GM18499 (cell line): Measurements from ENCODE around the gene NRP1.
"Not testable (repeated sequence)": the region's sequence is repeated elsewhere in the genome, so short reads cannot be mapped to it uniquely, and the experiment has no call there.

ENCODE experiments used
- ATAC-seq: cut with Tn5 transposase; IDR thresholded peaks from one replicate; pipeline ENCODE4 v1.9.1; 2021; ENCODE audit warnings: moderate number of reproducible peaks; ENCODE audit not compliant: insufficient read depth, unreplicated experiment

The NRP1 gene

DNA sequence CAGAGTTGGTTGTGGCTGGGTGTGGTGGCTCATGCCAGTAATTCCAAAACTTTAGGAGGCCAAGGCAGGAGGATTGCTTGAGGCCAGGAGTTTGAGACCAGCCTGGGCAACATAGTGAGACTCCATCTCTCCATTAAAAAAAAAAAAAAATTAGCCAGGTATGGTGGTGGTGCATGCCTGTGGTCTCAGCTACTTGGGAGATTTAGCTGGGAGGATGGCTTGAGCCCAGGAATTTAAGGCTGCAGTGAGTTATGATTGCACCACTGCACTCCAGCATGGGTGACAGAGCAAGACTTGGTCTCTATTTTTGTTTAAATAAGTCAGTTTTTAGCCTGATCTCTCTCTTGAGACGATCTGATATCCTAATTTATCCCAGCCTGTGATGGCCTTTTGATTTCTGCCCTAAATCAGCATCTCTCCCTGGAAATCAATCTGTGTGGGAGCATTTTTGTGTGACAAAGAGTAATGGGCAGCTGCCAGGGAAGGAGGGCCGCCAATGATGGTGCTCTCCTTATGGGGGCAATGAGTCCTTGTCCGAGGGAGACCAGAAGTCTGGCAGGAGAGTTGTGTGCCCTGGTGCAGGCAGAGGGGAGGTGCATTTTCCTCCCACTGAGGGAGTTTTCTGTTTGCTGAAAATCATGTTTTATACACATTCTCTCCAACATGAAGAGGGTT is 111.0 kb downstream of the NRP1 start:
- ATAC-seq = no peak

DNA sequence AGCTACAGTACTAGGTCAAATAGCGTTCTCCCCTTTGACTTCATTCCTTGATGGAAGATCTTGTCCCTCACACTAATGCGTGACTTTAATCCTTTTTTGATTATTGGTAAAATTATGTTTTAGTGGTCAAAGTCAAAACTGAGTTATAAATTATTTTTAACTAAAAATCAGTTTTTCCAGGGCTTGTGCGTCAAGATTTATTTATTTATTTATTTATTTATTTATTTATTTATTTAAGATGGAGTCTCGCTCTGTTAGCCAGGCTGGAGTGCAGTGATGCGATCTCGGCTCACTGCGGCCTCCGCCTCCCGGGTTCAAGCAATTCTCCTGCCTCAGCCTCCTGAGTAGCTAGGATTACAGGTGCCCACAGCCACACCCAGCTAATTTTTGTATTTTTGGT is 112.2 kb downstream of the NRP1 start:
- not testable (repeated sequence) for ATAC-seq

DNA sequence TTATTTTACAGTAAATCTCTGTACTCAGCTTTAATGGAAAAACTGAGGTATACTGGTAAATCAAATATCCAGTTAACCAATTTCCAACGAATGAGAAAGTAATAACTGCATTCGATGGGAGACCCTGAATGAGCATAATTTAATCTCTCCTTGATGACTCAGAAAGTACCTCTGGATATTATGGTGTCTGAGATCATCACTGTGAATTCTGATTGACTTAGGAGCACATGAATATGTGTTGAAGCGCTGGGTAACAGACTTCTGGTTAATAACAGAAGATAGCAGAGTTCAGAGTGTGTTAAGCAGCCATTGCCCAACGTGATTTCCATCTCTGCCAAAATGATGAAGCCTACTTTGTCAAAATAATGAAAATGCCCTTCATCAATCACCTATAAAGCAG is 116.6 kb downstream of the NRP1 start:
- no peak for ATAC-seq

DNA sequence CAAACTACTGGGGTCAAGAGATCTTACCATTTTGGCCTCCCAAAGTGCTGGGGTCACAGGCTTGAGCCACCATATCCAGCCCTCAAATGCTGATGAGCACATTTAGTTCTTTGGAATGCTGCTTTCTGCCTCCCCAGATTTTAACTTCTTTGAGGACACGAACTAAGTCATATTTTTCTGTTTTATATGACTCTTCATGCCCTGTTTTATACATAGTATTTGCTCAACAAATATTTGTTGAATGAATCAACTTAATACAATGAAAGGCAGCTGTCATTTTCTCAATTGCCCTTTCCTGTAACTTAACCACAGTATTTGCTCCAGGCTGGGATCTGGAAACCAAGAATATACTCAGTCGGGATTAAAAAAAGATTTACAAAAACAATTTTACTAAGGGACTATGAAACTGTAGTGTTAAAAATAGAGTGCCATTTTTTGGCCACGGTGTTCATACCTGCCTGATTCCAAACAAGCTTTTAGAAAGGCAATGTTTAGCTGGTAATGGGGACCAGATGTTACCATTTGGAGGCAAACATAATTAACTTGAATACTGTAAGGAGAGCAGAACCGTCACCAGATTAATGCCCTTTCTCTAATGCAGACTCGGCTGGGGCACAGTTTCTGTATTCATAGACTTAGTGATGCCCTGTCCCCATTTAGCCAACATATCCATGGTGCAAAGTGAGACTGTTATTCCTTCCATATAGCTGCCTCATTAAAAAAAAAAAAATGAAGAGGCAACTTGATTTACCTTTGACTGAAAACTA is 117.6 kb downstream of the NRP1 start:
- no peak for ATAC-seq

DNA sequence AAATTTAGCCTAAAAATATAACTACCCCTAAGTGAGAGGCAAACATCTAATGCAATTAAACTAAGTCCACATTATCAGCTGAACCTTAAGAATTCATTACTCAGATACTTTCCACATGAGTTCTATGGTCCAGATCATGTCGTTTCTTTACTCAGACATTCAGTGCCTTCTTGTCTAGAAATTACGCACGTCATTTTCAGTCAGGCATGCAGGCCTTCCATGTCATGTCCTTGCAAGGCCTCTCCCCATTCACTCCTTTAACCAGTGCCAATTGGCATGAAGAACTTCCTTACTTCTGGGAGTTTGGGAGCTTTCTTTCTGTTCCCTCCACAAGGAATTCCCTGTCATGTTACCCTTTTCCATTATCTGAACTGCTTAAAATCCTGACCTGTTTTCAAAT is 118.8 kb downstream of the NRP1 start:
- no peak for ATAC-seq

DNA sequence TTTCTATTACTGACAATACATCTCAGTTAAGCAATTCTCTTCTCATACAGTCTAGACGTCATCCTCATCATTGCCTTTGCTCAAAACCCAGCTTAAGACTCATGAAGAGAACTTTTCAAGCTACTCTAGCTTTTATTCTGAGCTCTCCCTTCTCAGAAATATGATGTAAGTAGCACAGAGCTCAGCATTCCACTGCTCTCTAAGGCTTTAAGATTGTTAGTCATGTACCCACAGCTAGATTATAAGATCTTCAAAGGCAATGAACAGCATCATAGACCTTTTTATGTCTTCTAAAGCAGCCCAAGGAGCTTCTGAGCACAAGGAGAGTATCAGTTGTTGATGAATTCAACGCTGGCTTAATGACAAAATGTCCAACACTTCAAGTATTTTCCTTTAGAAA is 119.3 kb downstream of the NRP1 start:
- no peak for ATAC-seq

DNA sequence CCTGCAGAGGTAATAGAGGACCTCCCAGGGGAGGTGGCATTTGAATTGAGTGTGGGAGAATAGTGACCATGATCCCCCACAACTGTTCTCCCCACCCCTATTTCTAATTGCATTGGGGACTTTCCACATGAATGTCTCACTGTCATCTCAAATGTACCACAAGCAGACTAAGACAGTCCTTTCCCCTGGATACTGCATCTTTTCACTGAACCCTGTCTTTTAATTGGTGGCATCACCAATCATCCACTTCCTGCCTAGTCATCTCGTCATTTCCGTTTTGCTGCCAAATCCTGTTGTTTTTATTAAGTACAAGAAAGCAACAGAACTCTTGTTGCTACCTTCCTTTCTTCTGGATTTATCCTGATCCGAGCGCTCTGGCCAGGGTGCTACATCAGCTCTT is 120.3 kb downstream of the NRP1 start:
- no peak for ATAC-seq

DNA sequence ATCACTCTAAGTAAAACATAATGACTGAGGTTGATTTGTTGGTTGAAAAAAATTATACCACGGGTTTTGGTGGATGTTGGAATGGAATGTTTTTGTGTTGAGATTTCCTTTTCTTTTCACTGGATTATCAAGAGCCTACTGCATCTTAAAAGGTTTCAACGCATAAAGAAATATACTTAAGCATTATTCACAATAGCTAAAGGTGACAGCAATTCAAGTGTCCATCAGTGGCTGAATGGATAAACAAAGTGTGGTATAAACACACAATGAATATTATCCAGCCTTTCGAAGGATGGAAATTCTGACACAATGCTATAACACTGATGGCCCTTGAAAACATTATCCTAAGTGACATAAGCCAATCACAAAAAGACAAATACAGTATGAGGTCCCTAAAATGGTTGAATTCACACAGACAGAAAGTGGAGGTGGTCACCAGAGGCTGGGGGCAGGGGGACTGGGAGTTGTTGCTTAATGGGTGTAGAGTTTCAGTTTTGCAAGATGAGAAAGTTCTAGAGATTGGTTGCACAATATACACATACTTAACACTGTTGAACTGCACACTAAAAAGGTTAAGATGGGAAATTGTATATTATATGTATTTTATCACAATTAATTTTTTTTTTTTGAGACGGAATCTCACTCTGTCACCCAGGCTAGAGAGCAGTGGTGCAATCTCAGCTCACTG is 122.3 kb downstream of the NRP1 start:
- ATAC-seq = no peak

DNA sequence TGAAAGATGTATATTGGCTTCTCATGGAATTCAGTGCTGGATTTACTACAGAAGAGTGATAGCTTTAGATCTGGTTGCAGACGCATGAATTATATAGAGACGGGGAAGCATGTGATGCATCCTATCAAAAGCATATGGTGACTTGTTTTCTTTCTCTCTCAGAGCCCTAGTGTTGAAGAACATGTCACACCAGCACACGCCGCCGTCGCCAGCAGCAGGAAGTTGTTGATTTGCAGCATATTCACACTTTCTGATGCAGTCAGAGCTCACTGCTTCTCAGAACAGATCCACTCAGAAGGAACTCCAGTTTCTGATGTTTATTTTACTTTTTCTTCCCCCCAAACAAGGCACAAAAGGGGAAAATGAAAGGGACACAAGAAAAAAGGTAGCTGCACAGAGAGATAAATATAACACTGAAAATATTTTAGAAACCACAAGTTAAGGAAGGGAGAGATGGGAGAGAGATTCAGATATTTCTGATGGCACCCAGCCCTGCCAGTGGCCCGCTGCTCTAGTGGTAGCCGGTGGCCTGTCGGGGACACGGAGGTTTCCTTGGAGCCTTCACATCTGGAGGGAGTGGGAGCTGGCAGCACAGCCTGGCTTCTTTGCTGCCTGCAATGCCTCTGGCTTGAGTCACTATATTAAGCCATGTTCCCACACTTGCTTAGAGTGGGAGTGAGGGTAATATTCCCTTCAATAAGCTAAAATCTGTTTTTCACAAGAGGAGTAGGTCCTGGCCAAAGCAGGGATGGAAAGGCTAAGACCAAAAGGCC is 123.2 kb downstream of the NRP1 start:
- no peak for ATAC-seq

DNA sequence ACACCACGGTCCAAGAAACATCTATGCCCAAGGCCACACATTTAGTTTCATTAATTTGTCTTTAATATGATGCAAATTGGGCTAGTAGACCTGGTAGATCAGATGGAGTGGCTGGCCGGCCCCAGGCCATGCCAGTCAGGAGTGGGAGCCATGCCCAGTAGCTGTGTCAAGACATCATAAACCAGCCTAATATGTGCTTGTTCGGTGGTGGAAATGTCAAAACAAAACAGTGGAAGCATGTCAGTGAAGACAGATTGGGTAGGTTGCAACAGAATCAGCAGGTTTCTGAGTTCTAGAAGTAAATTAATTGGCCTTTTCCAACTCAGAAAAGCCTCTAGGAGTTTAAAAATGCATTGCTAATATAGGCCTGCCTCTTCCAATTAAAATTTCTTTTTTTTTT is 124.7 kb downstream of the NRP1 start:
- ATAC-seq = no peak

DNA sequence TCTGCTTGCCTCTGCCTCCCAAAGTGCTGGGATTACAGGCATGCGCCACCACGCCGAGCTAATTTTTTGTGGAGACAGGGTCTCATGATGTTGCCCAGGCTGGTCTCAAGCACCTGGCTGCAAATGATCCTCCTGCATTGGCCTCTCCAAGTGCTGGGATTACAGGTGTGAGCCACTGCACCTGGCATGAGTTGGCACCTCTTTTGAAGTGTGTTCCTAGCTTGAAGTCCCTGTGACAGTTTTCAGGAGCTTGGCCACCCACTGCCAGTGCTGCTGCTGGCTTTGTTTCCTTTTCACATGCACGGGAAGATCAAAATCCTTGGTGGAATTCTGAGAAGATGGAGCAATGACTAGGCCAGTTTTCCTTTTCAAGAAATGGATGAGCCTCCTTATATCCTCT is 126.3 kb downstream of the NRP1 start:
- ATAC-seq = no peak

DNA sequence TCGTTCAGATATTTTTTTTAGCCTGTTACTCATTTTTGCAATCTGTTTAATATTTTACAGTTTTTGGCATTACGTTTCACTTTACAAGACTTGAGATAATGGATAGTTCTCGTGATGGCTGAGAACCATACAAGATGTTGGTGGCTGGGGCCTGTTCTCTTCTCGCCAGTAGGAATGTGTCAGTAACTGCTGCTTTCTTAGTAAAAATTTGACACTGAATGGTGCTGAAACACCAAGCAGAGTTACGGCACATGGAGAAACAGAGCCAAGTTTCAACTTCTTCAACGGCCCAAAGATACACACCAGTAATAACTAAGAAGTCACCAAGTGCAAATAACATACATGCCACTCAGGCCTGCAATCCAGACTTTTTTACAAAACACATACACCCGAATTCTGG is 130.4 kb downstream of the NRP1 start:
- no peak for ATAC-seq

DNA sequence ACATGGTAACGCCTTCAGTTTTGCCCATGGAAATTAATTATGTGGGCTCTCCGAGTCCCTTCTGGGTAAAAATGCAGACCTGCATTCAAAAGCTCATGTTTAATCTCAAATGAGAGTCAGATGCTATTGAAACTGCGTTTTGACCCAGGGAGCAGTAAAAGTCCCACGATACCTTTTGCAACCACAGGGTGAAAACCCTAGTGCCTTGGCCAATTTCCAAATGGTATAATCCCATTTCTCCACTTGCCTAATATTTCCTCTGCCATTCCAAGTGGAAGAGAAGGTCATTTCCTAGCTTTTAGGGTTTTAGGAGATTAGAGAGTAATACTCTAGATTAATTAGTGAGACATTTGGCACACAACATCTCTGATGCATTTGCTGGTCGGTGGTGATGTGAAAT is 132.5 kb downstream of the NRP1 start:
- ATAC-seq = no peak

DNA sequence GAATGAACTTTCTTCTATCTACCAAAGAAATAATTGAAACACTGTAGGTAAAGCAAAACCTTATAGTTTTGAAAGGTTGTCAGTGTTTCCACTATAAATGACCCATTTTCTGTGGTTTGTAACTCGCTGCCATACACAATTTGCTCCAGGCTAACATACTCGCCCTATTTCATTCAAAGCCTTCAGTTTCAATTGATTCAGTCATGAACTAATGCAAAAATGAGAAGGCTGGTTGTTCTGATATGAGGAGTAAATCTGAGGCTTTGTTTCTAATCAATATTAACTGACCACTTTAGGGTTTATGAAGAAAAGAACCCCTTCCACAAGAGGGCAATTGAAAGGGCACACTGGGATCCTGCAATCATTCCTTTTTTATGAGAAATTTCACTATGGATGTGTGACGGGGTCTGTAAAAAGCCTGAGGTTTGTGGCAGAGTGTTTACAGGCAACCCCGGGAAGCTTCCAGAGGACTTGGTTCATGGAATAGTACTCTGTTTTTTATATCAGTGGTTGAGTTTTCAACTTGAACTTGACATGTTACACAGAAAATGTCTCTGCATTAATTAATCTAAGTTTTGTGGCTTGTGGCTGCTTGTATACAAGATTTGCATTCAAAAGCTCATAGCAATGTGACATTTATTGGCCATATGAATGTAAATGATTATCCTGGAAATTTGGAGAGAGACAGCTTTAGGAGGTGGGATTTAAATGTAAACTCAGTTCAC is 133.2 kb downstream of the NRP1 start:
- no peak for ATAC-seq

DNA sequence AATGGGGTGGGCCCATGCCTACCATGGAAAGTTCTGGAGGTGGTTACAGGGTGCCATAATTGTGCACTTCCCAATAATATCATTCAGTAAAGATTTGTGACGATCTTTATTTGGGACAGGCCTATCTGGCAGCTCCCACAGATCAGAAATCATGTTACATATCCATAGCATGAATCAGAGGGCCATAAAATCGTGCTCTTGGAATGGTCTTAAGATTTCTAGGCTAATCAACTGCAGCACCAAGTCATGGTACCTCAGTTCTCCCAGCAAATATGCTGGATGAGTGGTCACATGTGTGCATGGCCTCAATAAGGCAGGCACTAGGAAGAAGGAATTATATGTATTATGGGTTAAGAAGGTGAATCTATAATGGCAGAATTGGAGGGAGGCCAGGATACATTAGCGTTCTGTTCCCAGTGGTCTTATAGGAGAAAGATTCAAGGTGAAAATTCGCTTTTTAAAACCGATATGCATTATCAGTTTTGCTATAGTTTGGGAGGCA is 134.7 kb downstream of the NRP1 start:
- no peak for ATAC-seq

DNA sequence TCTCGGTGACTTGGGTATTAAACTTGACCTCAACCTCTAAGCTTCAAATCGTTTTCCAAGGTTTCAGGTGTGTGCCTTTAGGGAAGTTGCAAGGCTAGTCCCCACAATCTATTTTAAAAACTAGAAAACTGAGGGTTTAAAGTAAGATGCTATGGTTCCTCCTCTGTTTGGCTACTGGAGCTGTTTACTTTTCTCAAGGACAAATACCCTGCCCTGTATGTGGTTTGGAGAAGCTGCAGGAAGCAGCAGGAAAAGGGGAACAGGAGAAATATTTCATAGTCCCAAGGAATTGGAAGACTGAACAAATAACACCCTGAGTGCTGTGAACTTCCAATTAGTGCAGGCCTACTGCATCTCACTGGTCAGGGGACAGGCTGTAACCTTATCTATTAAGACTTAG is 135.9 kb downstream of the NRP1 start:
- no peak for ATAC-seq

DNA sequence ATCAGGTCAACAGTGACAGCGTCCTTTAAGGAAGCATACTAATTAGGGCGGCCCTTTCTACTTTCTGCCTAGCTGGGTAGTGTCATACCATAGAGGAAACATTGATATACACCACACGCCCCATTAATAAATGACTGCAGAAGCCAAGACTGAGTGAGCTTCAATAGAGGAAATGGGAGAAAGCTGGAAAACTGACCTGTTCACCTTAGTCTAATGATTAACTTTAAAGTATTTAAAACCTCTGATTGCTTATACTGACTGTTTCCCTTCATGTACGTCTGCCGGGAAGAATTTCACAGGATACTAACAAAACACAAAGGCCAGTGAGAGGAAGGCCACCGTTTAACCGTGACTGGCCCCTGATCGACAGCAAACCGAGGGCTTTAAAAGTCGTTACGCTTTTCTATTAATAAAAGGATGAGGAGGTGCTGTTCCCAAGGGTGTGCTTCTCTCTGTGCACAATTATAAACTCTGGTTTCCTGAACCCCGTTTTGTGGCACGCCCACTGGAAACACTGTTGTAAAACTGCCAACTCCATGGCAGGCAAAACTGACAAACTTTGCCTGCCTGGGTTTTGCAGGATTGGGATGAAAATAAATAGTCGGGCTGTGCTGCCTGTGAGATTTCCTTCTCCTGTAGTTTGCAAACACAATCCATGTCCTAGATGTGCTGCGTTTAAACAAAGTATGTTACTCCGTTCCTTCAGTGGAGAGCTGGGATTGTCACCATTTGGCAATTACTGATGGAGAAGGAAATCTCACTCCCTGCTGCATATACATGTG is 137.6 kb downstream of the NRP1 start:
- ATAC-seq = no peak

DNA sequence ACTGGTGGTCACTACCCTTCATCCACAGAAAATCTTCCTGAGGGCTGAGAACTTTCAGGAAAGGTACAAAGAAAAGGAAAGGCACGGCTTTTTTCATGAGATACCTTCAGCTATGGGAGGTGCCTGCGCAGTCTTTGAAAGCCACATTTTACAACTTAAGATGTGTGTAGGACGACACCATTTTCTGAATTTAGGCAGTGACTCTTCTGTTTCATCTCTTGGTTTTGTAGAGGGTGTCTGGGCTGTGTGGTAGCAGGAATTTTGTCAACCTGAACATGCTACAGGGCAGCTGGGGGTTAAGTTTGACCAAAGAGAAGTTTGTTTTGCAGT is 138.1 kb downstream of the NRP1 start:
- no peak for ATAC-seq

DNA sequence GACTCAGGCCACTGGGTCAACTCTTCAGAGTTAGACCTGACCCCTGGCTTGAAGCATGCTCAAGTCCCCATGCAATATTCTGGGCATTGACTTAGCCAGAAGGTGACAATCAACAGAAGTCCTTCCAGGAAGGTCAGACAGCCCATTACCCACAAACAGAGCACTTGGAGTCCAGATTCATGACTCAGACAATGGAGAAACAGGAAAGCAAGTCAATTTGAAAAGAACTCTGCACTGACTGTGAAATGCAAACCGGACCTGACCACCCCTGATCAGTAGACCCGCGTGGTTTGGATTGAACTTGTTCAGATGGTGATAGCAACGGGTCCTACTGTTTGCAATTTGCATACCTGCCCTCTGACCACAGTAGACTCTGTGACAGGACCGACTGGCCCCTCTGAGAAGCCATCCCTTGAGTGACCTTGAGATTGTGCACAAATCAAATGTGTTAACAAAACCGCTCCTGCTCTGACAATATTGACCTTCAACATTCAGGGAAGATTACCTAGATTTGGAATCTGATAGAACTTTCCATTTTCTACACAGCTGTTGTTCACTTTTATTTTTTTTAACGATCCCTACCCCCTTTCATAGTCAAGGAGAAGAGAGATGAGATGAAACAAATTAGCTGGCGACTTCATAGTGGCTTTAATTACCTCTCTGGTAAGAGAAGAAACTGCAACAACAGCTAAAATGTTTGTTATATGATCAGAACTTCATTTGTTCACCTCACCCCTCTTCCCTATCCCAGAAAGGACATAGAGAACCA is 138.7 kb downstream of the NRP1 start:
- no peak for ATAC-seq
